Measurements from ENCODE around the gene ARMC12. TPM values are rescaled to one million over a fixed set of nuclear protein-coding genes. Genes with fewer than 3 reads are reported as not detected.
A peak's percentile ranks its signal among the peaks of the same experiment; 100 is the strongest.

The ARMC12 gene
- total and polyA plus RNA-seq, 2 experiments from 2014 or later, result 0.90 to 0.94 TPM

GRCh38 chr6:35755278-35755924 is 18.6 kb downstream of the ARMC12 start:
- Histone ChIP-seq H3K27me3 (ENCODE audit: insufficient read depth) (no peaks in the 10 kb centered on the region), H3K4me3 (no peak overlapping the region), H4K20me1 (replicated peaks; ENCODE audit: insufficient read depth) (no peaks in the 10 kb centered on the region), H3K4me1 (ENCODE audit: insufficient read depth) (peaks cover 21% of the 10 kb centered on the region), H3F3A (replicated peaks; ENCODE audit: low read depth) (no peaks in the 10 kb centered on the region; the same call in 1 of the 2 replicates), H3K27ac (ENCODE audit: low read depth) (no peak overlapping the region), H2AFZ (no peak overlapping the region), H3K9me2 (ENCODE audit: insufficient read depth) (no peaks in the 10 kb centered on the region), H3K4me2 (peak overlapping the region; percentile 35), H3K36me3 (ENCODE audit: insufficient read depth) (no peaks in the 10 kb centered on the region), H3K79me2 (replicated peaks; ENCODE audit: insufficient read depth) (no peaks in the 10 kb centered on the region)
- no peak overlapping the region for H3K27ac Mint-ChIP-seq
- TF ChIP-seq CREB1 (CRISPR knock-in tag; IDR thresholded peaks at IDR 0.05; ENCODE audit: low read depth) (no peak), STAT1 (IDR thresholded peaks at IDR 0.05; ENCODE audit: unreplicated experiment) (no peak), ZNF331 (CRISPR knock-in tag; IDR thresholded peaks at IDR 0.05; ENCODE audit: low read depth) (no peak), NANOG (IDR thresholded peaks at IDR 0.05; ENCODE audit: borderline replicate concordance) (no peak), ZNF114 (CRISPR knock-in tag; IDR thresholded peaks at IDR 0.05) (no peak), CTCF (conservative IDR thresholded peaks at IDR 0.05; ENCODE audit: low read depth in 2 of 2) (no peak), POLR2AphosphoS5 (IDR thresholded peaks at IDR 0.05; ENCODE audit: low read depth) (no peak)
- H3K9me3 Mint-ChIP-seq, result 0 out of 3 replicates have a peak, but pooled peaks cover under 1% of the 10 kb centered on the region
- H3K4me3 Mint-ChIP-seq, result no peak overlapping the region; the same call in 2 of the 3 replicates
- ATAC-seq (peak; percentile 28), DNase-seq (ENCODE audit: low spot score) (peak; percentile 21)
- H3K4me1 Mint-ChIP-seq, result peaks cover 34% of the 10 kb centered on the region
- H3K27me3 Mint-ChIP-seq (ENCODE audit: insufficient read depth, low read depth, poor library complexity), result peaks cover 20% of the 10 kb centered on the region
- no peaks in the 10 kb centered on the region for H3K36me3 Mint-ChIP-seq (ENCODE audit: low read depth)

GRCh38 chr6:35757456-35758123 is 20.8 kb downstream of the ARMC12 start:
- H3K4me1 ChIP-seq (ENCODE audit: insufficient read depth), result peaks cover 22% of the 10 kb centered on the region
- no peak overlapping the region; the same call in 2 of the 3 replicates for H3K4me3 Mint-ChIP-seq
- no peaks in the 10 kb centered on the region for H3K27me3 ChIP-seq (ENCODE audit: insufficient read depth)
- TF ChIP-seq CTCF (conservative IDR thresholded peaks at IDR 0.05; ENCODE audit: low read depth in 2 of 2) (peak; percentile 68 to 78), ZNF331 (CRISPR knock-in tag; IDR thresholded peaks at IDR 0.05; ENCODE audit: low read depth) (no peak)
- no peaks in the 10 kb centered on the region for H4K20me1 ChIP-seq (replicated peaks; ENCODE audit: insufficient read depth)
- DNase-seq (ENCODE audit: low spot score), result peak; percentile 91
- H3K4me1 Mint-ChIP-seq, result peaks cover 36% of the 10 kb centered on the region
- H3K27ac Mint-ChIP-seq, result peak overlapping the region; percentile 80; the same call in 1 of the 2 replicates
- H3K4me3 ChIP-seq, result no peak overlapping the region
- no peak overlapping the region for H3K4me2 ChIP-seq
- no peaks in the 10 kb centered on the region for H3K36me3 ChIP-seq (ENCODE audit: insufficient read depth)
- H3K27ac ChIP-seq (ENCODE audit: low read depth), result no peak overlapping the region
- H2AFZ ChIP-seq, result no peak overlapping the region; the same call in 1 of the 2 replicates
- peaks cover 3% of the 10 kb centered on the region; the same call in 1 of the 3 replicates for H3K9me3 Mint-ChIP-seq
- no peaks in the 10 kb centered on the region for H3K36me3 Mint-ChIP-seq (ENCODE audit: low read depth)
- H3F3A ChIP-seq (replicated peaks; ENCODE audit: low read depth), result no peaks in the 10 kb centered on the region; the same call in 1 of the 2 replicates
- peak; percentile 82 for ATAC-seq
- H3K27me3 Mint-ChIP-seq (ENCODE audit: insufficient read depth, low read depth, poor library complexity), result peaks cover 25% of the 10 kb centered on the region
- no peaks in the 10 kb centered on the region for H3K79me2 ChIP-seq (replicated peaks; ENCODE audit: insufficient read depth)
- no peaks in the 10 kb centered on the region for H3K9me2 ChIP-seq (ENCODE audit: insufficient read depth)
